ENCODE measurements around the gene PWWP2A. TPM values are rescaled to one million over a fixed set of nuclear protein-coding genes. Genes with fewer than 3 reads are reported as not detected.
A peak's percentile ranks its signal among the peaks of the same experiment; 100 is the strongest.

Gene PWWP2A
- total RNA-seq, 1 experiment from 2014 or later = 20.6 TPM

DNA sequence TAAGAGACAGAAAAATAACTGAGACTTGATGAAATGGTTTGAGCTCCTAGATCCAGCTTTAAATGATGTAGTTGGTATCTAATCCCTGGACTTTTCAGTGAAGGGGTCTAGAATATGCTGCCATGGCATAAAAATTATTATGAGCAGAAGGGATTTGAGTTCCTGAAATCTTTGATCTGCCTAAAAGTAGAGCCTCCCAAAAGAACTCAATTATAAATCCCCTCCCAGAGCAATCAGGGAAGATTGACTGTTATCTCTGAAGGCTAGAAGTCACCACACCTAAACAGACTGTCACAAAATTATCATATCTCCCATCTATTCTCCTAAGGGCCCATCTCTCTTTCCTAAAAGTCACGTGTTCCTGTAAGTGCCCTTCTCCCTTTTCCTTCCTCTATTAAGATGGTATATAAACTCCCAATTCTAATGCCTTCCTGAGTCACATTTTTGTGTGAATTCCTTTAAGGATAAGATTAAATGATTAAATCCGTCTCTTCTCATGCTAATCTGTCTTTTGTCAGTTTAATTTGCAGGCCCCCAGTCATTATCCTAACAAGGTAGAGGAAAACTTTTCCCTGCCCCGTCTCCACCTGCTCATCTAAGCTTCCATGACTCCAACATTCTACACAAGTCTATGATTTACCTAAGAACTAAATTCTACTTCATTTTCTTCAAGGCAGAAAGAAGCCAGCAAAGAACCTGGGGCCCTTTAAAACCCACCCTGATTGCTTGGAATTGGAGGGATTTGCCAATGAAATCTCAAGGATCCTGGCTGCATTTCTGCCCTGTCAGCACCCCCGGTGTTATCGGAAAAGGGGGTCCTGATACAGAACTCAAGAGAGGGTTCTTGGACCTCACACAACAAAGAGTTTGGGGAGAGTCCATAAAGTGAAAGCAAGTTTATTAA is 47.1 kb upstream of the PWWP2A start:
- peaks cover 28% of the 10 kb centered on the region for H3K4me1 Mint-ChIP-seq (ENCODE audit: insufficient read depth, unreplicated experiment)
- CTCF ChIA-PET = interaction anchor here (0.7 to 3.0 kb wide), 3 partner anchors 32 to 178 kb away, joined by 4 to 10 read pairs (median 6); no protein-coding TSS in a partner anchor
- BruUV-seq (replicated peaks) = TSS peak; percentile 95

GRCh38 chr5:160165137-160166068 is 46.2 kb upstream of the PWWP2A start:
- Mint-ChIP-seq H3K36me3 (ENCODE audit: insufficient read depth, unreplicated experiment) (no peaks in the 10 kb centered on the region), H3K9me3 (ENCODE audit: unreplicated experiment) (no peaks in the 10 kb centered on the region), H3K27me3 (ENCODE audit: insufficient read depth, unreplicated experiment) (no peaks in the 10 kb centered on the region), H3K4me3 (ENCODE audit: unreplicated experiment) (peak overlapping the region; percentile 54), H3K4me1 (ENCODE audit: insufficient read depth, unreplicated experiment) (peaks cover 33% of the 10 kb centered on the region), H3K27ac (ENCODE audit: low read depth, unreplicated experiment) (peak overlapping the region; percentile 87)
- TF ChIP-seq, protein P1, sequence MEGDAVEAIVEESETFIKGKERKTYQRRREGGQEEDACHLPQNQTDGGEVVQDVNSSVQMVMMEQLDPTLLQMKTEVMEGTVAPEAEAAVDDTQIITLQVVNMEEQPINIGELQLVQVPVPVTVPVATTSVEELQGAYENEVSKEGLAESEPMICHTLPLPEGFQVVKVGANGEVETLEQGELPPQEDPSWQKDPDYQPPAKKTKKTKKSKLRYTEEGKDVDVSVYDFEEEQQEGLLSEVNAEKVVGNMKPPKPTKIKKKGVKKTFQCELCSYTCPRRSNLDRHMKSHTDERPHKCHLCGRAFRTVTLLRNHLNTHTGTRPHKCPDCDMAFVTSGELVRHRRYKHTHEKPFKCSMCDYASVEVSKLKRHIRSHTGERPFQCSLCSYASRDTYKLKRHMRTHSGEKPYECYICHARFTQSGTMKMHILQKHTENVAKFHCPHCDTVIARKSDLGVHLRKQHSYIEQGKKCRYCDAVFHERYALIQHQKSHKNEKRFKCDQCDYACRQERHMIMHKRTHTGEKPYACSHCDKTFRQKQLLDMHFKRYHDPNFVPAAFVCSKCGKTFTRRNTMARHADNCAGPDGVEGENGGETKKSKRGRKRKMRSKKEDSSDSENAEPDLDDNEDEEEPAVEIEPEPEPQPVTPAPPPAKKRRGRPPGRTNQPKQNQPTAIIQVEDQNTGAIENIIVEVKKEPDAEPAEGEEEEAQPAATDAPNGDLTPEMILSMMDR (IDR thresholded peaks at IDR 0.05; ENCODE audit: unreplicated experiment) = no peak
- peak; percentile 100 for DNase-seq (ENCODE audit: unreplicated experiment)
- CTCF ChIA-PET = interaction anchor here (0.7 to 3.0 kb wide), 4 partner anchors 12 to 179 kb away, joined by 3 to 10 read pairs (median 5); no protein-coding TSS in a partner anchor
- BruUV-seq (replicated peaks) = no TSS peak
- intact Hi-C loops (cut with micrococcal nuclease) = loop anchor here (1.0 kb wide), 1 partner anchor 46 kb away; the partner anchor contains the start of gene PWWP2A
- POLR2A ChIA-PET = interaction anchor here (0.7 to 2.0 kb wide), 8 partner anchors 11 to 253 kb away, joined by 3 to 14 read pairs (median 3); partner anchors contain the start of genes PWWP2A, SLU7 and TTC1

More for the DNA sequence above, 47.1 kb upstream of the PWWP2A start:
- Mint-ChIP-seq H3K4me3 (ENCODE audit: unreplicated experiment) (peak overlapping the region; percentile 54), H3K27me3 (ENCODE audit: insufficient read depth, unreplicated experiment) (no peaks in the 10 kb centered on the region), H3K9me3 (ENCODE audit: unreplicated experiment) (no peaks in the 10 kb centered on the region), H3K27ac (ENCODE audit: low read depth, unreplicated experiment) (peak overlapping the region; percentile 87), H3K36me3 (ENCODE audit: insufficient read depth, unreplicated experiment) (no peaks in the 10 kb centered on the region)
- no peak for DNase-seq (ENCODE audit: unreplicated experiment)
- POLR2A ChIA-PET = interaction anchor here (0.9 to 2.0 kb wide), 7 partner anchors 10 to 252 kb away, joined by 3 to 14 read pairs (median 3); partner anchors contain the start of genes PWWP2A, SLU7 and TTC1
- TF ChIP-seq, protein P1 (IDR thresholded peaks at IDR 0.05; ENCODE audit: unreplicated experiment) = no peak
- intact Hi-C loops (cut with micrococcal nuclease) = no loop called here

GRCh38 chr5:160162910-160163309 is 43.7 kb upstream of the PWWP2A start:
- no peaks in the 10 kb centered on the region for H3K9me3 Mint-ChIP-seq (ENCODE audit: unreplicated experiment)
- ChIA-PET CTCF (interaction anchor here (0.7 to 0.9 kb wide), 2 partner anchors 33 to 143 kb away, joined by 3 to 4 read pairs; no protein-coding TSS in a partner anchor), POLR2A (no interaction called here)
- DNase-seq (ENCODE audit: unreplicated experiment) = no peak
- no peaks in the 10 kb centered on the region for H3K27me3 Mint-ChIP-seq (ENCODE audit: insufficient read depth, unreplicated experiment)
- no peak overlapping the region for H3K4me3 Mint-ChIP-seq (ENCODE audit: unreplicated experiment)
- H3K36me3 Mint-ChIP-seq (ENCODE audit: insufficient read depth, unreplicated experiment) = no peaks in the 10 kb centered on the region
- H3K27ac Mint-ChIP-seq (ENCODE audit: low read depth, unreplicated experiment) = no peak overlapping the region
- BruUV-seq (replicated peaks) = no TSS peak
- intact Hi-C loops (cut with micrococcal nuclease) = no loop called here
- TF ChIP-seq, protein P1 (IDR thresholded peaks at IDR 0.05; ENCODE audit: unreplicated experiment) = no peak
- peaks cover 33% of the 10 kb centered on the region for H3K4me1 Mint-ChIP-seq (ENCODE audit: insufficient read depth, unreplicated experiment)

All from MCF 10A (cell line).